PC-3 (cell line): ENCODE results near the gene CDO1. TPM values are rescaled to one million over a fixed set of nuclear protein-coding genes. Genes with fewer than 3 reads are reported as not detected.

ENCODE experiments used
- ATAC-seq: fragments of 200-7000 bp; cut with Tn5 transposase; 2 replicates; pipeline ENCODE4 v1.9.1; 2020; ENCODE audit warnings: mild to moderate bottlenecking, moderate library complexity
- BruUV-seq: library from RNA; stranded (reverse); fragments of 400-500 nt; replicated peaks from 2 replicates; lab custom pipeline; 2021; lab: Mats Ljungman, UMichigan
- CTCF ChIA-PET: fragments of 300-600 bp; sonication (Branson Sonifier 250); formaldehyde crosslinking; loops from one replicate; lab custom pipeline; 2022; ENCODE audit warnings: antibody characterized with exemption; lab: Charles Lee
- POLR2A ChIA-PET: fragments of 300-600 bp; sonication (Branson Sonifier 250); formaldehyde crosslinking; loops from one replicate; lab custom pipeline; 2022; ENCODE audit warnings: antibody characterized with exemption; ENCODE audit not compliant: unreplicated experiment; lab: Charles Lee
- DNase-seq: peaks from one replicate; pipeline ENCODE4 v3.0.0-alpha.2; 2015
- H2AFZ ChIP-seq: fragments of 300-600 bp; sonication (generic); 2 replicates; pipeline ENCODE4 v1.6.0; 2016; ENCODE audit warnings: antibody characterized with exemption, low read length
- H3F3A ChIP-seq: fragments of 300-600 bp; sonication (generic); one replicate; pipeline ENCODE4 v1.6.0; 2017; ENCODE audit warnings: antibody characterized with exemption, low read length, control low read depth, mild to moderate bottlenecking; ENCODE audit not compliant: unreplicated experiment
- H3K27ac ChIP-seq: fragments of 300-600 bp; sonication (generic); 2 replicates; pipeline ENCODE4 v1.5.1; 2016; ENCODE audit warnings: mild to moderate bottlenecking, low read length
- H3K27me3 ChIP-seq: fragments of 300-600 bp; sonication (generic); 2 replicates; pipeline ENCODE4 v1.6.1; 2016; ENCODE audit warnings: low read length, mixed read lengths
- H3K36me3 ChIP-seq: fragments of 300-600 bp; sonication (generic); 2 replicates; pipeline ENCODE4 v1.6.1; 2016; ENCODE audit warnings: low read depth, mixed run types, low read length, mixed read lengths
- H3K4me1 ChIP-seq: fragments of 300-600 bp; sonication (generic); 2 replicates; pipeline ENCODE4 v1.5.1; 2016; ENCODE audit warnings: low read length; ENCODE audit not compliant: insufficient read depth
- H3K4me2 ChIP-seq: fragments of 300-600 bp; sonication (generic); 2 replicates; pipeline ENCODE4 v1.6.0; 2016; ENCODE audit warnings: low read length
- H3K4me3 ChIP-seq: fragments of 300-600 bp; sonication (generic); 2 replicates; pipeline ENCODE4 v1.5.1; 2016; ENCODE audit warnings: mild to moderate bottlenecking, low read length, mixed read lengths
- H3K79me2 ChIP-seq: fragments of 300-600 bp; sonication (generic); 2 replicates; pipeline ENCODE4 v1.6.1; 2017; ENCODE audit warnings: low read length, mixed read lengths
- H3K9ac ChIP-seq: fragments of 300-600 bp; sonication (generic); 2 replicates; pipeline ENCODE4 v1.6.0; 2016; ENCODE audit warnings: mild to moderate bottlenecking, low read length
- H3K9me2 ChIP-seq: fragments of 300-600 bp; sonication (generic); replicated peaks from 2 replicates; pipeline ENCODE4 v1.6.1; 2016; ENCODE audit warnings: mixed run types, low read length, mixed read lengths
- H3K9me3 ChIP-seq: fragments of 300-600 bp; sonication (generic); 2 replicates; pipeline ENCODE4 v1.6.1; 2016; ENCODE audit warnings: low read length, mixed read lengths
- H4K20me1 ChIP-seq: fragments of 300-600 bp; sonication (generic); 2 replicates; pipeline ENCODE4 v1.6.1; 2016; ENCODE audit warnings: low read length, mixed read lengths
- CTCF ChIP-seq: fragments of 300-600 bp; sonication (generic); conservative IDR thresholded peaks from 2 replicates; pipeline ENCODE4 v1.5.1; 2017; ENCODE audit warnings: antibody characterized with exemption, low read depth, mild to moderate bottlenecking, low read length
- EZH2 ChIP-seq: fragments of 300-600 bp; sonication (generic); IDR thresholded peaks from one replicate; pipeline ENCODE4 v1.6.1; 2017; ENCODE audit warnings: antibody characterized with exemption, mild to moderate bottlenecking, low read length; ENCODE audit not compliant: unreplicated experiment
- EZH2phosphoT487 ChIP-seq: fragments of 300-600 bp; sonication (generic); IDR thresholded peaks from 2 replicates; pipeline ENCODE4 v1.6.1; 2018; ENCODE audit warnings: mild to moderate bottlenecking, antibody characterized with exemption, low read length, borderline replicate concordance
- intact Hi-C: fragments of 100-400 bp; cut with micrococcal nuclease; formaldehyde crosslinking; loops from 2 replicates; pipeline ENCODE4 v1.9.0; 2023
- total RNA-seq: library from RNA; depleted of rRNA; stranded (reverse); fragments of >200 nt; gene quantifications from 2 replicates; pipeline ENCODE4 v1.2.3, GENCODE V29; 2014; rRNA removed

The CDO1 gene
- total RNA-seq, 1 experiment from 2014 or later: not detected

GRCh38 chr5:115758356-115758755 is 58.1 kb downstream of the CDO1 start:
- no peak for TF ChIP-seq EZH2
- no peak for TF ChIP-seq CTCF
- no peak for TF ChIP-seq EZH2phosphoT487
- no peak for DNase-seq
- no peak overlapping the region for H2AFZ ChIP-seq

GRCh38 chr5:115755675-115756074 is 60.8 kb downstream of the CDO1 start:
- POLR2A ChIA-PET: no interaction called here
- Histone ChIP-seq H3K9me2 (no peaks in the 10 kb centered on the region), H3K9me3 (no peaks in the 10 kb centered on the region), H4K20me1 (no peaks in the 10 kb centered on the region), H3K4me1 (no peaks in the 10 kb centered on the region), H3K27ac (no peak overlapping the region), H3K36me3 (no peaks in the 10 kb centered on the region), H3K4me3 (no peak overlapping the region), H3K27me3 (peaks cover 17% of the 10 kb centered on the region), H2AFZ (no peak overlapping the region), H3K79me2 (no peaks in the 10 kb centered on the region), H3K4me2 (no peak overlapping the region), H3F3A (no peaks in the 10 kb centered on the region), H3K9ac (no peak overlapping the region)
- TF ChIP-seq CTCF: no peak
- TF ChIP-seq EZH2: no peak
- TF ChIP-seq EZH2phosphoT487: no peak
- intact Hi-C loops: no loop called here
- CTCF ChIA-PET: no interaction called here
- ATAC-seq: no peak
- DNase-seq: no peak
- BruUV-seq: no TSS peak

More at GRCh38 chr5:115758356-115758755, 58.1 kb downstream of the CDO1 start:
- ChIA-PET POLR2A (no interaction called here), CTCF (interaction anchor here (0.6 kb wide), 1 partner anchor 129 kb away, joined by 6 read pairs; no protein-coding TSS in a partner anchor)
- Histone ChIP-seq H3K4me1 (no peaks in the 10 kb centered on the region), H3K27me3 (0 out of 2 replicates have a peak, but pooled peaks cover 6% of the 10 kb centered on the region), H3K9me3 (no peaks in the 10 kb centered on the region), H3K27ac (no peak overlapping the region), H3F3A (no peaks in the 10 kb centered on the region), H3K4me3 (no peak overlapping the region), H3K36me3 (no peaks in the 10 kb centered on the region), H3K9me2 (no peaks in the 10 kb centered on the region), H3K4me2 (no peak overlapping the region), H3K79me2 (no peaks in the 10 kb centered on the region), H3K9ac (no peak overlapping the region), H4K20me1 (no peaks in the 10 kb centered on the region)
- intact Hi-C loops: no loop called here
- no peak for ATAC-seq
- no TSS peak for BruUV-seq

Other genes starting within 250 kb of the CDO1 start
- 3.9 and 5.0 TPM in 2 replicates for gene TICAM2, start 214.2 kb downstream of the CDO1 start, total RNA-seq
- gene TMED7, start 190.6 kb downstream of the CDO1 start, total RNA-seq: 234 and 278 TPM in 2 replicates
- 18.7 and 18.9 TPM in 2 replicates for gene ATG12, start 24.9 kb upstream of the CDO1 start, total RNA-seq
- 32.7 and 48.2 TPM in 2 replicates for gene AP3S1, start 25.3 kb upstream of the CDO1 start, total RNA-seq
- gene LVRN, start 145.8 kb upstream of the CDO1 start, total RNA-seq: not detected in 2 replicates
- gene ARL14EPL, start 215.8 kb upstream of the CDO1 start, total RNA-seq: not detected in 2 replicates